NCI-H146 treated with DMSO at 0.1 percent for 48 hours (cell line): Measurements from ENCODE around the gene CENATAC.
"Not testable (repeated sequence)": the region's sequence is repeated elsewhere in the genome, so short reads cannot be mapped to it uniquely, and the experiment has no call there.

Source experiments
- DNase-seq: peaks from one replicate; lab custom pipeline; 2025; ENCODE audit not compliant: unreplicated experiment; lab: John Stamatoyannopoulos, UW

The CENATAC gene

DNA sequence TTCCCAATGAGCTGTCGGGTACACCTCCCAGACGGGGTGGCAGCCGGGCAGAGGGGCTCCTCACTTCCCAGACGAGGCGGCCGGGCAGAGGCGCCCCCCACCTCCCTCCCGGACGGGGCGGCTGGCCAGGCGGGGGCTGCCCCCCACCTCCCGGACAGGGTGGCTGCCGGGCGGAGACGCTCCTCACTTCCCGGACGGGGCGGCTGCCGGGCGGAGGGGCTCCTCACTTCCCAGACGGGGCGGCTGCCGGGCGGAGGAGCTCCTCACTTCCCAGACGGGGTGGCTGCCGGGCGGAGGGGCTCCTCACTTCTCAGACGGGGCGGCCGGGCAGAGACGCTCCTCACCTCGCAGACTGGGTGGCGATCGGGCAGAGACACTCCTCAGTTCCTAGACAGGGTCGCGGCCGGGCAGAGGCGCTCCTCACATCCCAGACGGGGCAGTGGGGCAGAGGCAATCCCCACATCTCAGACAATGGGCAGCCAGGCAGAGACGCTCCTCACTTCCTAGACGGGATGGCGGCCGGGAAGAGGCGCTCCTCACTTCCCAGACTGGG is 6.4 kb upstream of the CENATAC start:
- DNase-seq = not testable (repeated sequence)

DNA sequence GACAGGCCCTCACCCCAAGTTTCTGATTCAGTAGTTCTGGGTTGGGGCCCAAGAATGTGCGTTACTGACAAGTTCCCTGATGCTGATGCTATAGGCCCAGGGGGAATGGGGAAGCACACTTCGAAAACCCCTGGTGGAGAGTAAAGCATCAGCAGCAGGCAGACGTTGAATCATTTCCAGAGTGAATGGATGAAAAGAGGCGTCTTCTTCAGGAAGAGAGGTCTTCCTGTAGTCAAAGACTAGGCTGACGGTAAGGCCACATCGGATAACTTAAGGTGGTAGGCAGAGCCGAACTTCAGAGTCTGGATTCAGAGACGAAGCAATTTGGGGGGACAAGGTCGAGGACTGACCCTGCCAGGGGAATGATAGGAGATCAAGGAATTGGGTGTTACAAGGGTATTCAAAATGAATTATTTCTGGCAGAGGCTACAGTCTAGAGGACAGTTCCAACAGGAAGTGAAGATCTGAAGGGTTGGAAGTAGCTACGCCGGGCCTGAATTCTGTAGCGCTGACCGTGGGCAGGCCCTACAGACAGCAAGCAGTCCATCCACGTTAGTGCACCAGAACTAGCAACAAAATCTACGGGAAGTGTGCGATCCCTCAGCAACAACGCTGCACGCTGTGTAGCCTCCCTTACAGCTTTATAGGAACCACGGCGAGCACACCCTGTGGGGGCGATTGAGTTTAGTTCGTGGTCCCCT is 862 bp upstream of the CENATAC start:
- peak; percentile 35 for DNase-seq

DNA sequence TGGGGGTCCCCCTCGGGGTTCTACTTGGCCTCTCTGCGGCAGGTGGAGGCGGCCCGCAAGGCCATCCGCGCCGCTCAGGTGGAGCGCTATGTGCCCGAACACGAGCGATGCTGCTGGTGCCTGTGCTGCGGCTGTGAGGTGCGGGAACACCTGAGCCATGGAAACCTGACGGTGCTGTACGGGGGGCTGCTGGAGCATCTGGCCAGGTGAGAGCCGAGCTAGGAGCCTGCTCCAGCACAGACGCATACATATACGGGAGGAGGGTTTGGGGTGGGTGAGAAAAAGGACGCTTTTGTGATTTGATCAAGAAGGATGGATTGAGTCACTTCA is 415 bp downstream of the CENATAC start:
- DNase-seq = peak; percentile 18

DNA sequence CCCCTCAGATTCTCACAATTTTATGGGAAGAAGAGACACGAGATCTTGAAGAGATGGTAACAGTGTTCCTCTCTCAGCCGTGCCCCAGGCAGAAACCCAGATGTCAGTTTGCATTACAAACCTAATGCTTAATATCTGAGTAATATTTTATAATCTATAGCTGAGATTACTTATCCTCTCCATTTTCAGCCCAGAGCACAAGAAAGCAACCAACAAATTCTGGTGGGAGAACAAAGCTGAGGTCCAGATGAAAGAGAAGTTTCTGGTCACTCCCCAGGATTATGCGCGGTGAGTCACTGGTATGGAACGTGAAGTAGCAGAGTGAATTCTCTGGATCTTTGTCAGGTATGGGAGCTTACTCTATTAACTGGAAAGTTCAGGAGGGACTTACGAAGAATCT is 884 bp downstream of the CENATAC start:
- no peak for DNase-seq

DNA sequence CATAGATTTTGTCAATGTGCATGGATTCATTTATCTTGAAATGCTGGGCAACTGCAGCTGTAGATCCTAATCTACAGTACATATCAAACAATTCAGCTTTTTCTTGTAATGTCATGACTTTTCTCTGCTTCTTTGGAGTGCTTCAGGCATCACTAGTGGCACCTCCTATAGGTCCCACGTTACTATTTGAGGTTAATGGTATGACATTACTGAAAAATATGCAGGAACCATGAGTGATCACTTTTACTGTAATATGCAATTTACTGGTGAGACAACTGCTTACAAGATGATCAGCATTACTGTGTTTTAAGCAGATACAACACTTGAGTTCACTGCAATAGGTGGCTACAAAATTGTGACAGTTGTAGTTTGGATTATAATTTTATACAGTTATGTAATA is 3.0 kb downstream of the CENATAC start:
- DNase-seq = no peak

DNA sequence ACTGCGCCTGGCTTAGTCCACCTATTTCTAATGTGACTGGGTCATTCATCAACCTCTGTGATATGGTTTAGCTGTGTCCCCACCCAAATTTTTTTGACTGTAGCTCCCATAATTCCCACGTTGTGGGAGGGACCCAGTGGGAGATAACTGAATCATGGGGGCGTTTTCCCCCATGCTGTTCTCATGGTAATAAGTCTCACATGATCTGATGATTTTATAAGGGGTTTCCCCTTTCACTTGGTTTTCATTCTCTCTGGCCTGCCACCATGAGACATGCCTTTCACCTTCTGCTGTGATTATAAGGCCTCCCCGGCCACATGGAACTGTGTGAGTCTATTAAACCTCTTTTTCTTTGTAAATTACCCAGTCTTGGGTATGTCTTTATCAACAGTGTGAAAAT is 8.7 kb downstream of the CENATAC start:
- DNase-seq = no peak

DNA sequence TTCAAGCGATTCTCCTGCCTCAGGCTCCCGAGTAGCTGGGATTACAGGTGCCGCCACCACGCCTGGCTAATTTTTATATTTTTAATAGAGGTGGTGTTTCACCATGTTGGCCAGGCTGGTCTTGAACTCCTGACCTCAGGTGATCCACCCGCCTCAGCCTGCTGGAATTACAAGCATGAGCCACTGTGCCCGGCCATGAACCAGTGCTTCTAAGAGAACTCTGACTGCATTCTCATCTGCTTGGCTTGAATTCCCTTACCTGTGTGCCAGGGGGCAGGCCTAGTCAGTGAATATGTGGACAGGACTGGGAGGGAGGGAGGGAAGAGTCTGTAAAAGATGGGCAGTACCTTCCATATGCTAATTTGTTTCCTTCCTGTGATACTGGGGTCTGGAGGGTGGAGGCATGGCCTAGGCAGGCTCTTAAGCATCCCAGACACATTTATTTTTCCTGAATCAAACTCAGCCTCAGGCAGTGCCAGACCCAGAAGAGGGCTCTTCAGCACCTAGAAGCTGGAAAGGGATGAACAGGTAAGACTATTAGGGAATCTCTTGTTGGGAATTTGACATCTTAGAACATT is 13.6 kb downstream of the CENATAC start:
- no peak for DNase-seq

DNA sequence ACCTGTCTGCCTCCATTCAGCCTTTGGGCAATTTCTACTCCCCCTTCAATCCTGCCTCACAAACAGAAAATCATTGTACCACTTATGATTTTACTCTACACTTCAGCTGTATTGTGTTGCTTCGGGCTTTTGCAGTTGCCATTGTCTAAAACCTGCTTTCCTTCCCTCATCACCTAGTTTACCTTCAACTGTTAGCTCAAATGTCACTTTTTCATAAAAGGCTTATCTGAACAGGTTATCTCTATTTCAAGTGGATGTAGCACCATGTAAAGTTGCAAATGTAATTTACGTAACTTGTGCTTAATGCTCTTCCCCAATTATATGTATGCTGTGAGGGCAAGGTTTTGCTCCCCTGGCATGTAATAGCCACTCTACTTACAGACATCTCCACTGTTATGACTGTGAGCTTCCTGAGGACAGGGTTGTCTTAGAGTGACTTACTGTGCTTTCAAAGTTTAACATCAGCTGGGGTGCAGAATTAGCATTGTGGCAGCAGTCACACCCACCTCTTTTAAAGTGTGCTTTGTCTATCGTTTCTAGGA is 14.8 kb downstream of the CENATAC start:
- DNase-seq = no peak

DNA sequence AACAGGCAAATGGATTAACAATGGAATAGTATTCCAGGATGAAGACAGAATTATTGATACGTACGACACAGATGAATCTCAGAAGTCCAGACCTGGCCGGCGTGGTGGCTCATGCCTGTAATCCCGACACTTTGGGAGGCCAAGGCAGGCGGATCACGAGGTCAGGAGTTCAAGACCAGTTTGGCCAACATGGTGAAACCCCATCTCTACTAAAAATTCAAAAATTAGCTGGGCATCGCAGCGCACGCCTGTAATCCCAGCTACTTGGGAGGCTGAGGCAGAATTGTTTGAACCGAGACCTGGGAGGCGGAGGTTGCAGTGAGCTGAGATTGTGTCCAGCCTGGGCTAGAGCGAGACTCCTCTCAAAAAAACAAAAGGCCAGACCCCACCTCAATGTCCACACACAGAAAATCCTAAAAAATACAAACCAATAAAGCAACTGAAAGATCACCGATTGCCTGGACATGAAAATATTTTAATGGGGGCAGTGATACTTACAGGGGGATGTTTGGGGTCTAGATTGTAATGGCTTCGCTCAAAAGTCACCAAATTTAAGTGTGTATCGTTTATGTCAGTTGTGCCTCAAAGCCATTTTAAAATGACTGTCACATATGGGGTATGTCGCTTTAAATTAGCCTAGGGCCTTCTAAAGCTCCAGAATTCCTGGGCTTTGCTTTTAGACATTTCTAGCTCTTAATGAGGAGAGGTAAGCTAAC is 16.4 kb downstream of the CENATAC start:
- DNase-seq = no peak

DNA sequence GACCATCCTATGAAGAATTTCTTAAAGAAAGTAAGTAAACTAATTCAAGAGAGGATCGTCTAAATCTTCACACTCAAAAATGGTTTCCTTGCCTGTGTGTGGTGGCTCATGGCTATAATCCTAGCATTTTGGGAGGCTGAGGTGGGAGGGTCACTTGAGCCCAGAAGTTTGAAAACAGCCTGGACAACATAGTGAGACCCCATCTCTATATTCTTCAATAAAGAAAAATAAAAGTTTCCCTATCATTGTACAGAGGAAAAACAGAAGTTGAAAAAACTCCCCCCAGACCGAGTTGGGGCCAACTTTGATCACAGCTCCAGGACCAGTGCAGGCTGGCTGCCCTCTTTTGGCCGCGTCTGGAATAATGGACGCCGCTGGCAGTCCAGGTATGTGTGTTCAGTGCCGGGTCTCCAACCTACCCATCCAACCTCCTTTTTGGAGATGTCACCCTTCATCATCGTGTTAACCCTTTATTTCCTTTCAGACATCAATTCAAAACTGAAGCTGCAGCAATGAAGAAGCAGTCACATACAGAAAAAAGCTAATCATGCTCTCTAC is 17.2 kb downstream of the CENATAC start:
- DNase-seq = no peak

DNA sequence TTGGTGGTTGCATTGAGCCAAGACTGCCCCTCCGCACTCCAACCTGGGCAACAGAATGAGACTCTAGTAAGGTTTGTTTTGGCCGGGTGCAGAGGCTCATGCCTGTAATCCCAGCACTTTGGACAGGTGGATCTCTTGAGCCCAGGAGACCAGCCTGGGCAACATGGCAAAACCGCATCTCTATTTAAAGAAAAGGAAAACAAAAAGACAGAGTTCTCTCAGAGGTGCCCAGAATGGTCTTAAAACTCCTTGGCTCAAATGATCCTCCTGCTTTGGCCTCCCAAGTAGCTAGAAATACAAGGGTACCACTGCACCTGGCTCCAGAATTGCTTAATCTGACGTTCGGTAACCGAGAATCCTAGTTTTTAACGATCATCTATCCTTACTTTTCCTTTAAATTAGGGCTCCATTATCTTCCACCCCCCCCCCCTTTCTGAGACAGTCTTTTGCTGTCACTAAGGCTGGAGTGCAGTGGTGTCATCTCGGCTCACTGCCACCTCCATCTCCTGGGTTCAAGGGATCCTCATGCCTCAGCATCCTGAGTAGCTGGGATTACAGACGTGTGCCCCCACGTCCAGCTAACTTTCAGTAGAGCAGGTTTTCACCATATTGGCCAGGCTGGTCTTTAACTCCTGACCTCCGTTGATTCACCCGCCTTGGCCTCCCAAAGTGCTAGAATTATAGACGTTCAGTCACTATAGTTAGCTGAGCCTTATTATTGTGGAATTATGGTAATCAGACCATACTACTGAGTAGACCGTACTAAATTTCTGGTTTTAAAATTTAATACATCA is 18.5 kb downstream of the CENATAC start:
- DNase-seq = no peak

DNA sequence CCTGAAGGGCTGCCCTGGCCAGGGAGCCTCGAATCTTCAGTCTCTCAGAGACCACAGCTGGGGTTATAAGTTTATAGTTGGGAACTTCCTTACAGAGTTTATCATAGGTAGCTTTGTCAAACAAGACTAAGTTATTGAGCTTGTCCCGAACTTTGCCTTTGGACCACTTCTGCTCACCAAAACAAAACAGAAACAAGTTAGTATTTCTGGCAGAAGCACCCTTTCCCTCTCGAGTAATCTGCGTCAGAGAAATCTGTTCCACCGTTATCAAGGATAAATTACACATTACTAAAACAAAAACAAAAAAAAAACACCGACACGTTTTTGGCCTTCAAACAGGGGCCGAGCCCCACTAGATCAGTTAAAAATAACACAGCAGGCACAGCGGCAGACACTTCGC is 19.4 kb downstream of the CENATAC start:
- not testable (repeated sequence) for DNase-seq

DNA sequence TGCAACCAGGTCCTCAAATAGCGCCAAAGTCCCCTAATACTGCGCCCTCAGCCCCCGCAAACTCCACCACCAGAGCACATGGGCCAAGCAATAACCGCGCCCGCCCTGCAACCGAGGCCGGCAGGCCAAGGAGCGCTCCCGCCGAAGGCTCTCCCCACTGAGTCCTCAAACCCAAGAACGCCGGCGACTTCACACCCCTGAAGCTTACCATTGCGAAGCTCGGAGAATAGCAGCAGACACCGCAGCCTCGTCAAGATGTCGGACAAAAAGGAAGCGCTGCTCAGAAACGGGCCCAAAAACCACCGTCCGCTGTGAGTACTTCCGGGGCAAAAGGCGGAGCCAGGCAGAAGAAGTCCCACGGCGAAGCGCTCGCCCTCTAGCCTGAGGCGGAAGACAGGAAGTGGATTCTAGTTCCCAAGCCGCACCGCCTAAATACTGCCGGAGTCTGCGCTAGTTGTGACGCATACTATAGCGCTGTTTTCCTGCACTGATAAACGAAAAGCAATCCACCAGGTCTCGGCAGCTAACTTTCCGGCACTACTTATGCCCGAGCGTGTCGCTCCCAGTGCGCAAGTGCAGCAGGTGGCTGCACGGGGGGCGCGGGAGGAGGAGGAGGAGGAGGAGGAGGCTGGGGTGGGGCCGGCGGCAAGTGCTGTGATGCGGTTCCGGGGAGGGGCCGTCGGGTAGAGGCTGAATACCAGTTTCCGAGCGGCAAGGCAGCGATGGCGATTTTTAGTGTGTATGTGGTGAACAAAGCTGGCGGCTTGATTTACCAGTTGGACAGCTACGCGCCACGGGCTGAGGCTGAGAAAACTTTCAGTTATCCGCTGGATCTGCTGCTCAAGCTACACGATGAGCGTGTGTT is 20.4 kb downstream of the CENATAC start, which contains the start of the genes RPS25 and TRAPPC4:
TSS of gene RPS25 (minus strand) at position 270 of the 865 bp plus-strand sequence. CDS start at position 211, 59 bp downstream.
TSS of gene TRAPPC4 (plus strand) at position 693 of the 865 bp plus-strand sequence. CDS start at position 723, 30 bp downstream.
- DNase-seq = peak; percentile 90

DNA sequence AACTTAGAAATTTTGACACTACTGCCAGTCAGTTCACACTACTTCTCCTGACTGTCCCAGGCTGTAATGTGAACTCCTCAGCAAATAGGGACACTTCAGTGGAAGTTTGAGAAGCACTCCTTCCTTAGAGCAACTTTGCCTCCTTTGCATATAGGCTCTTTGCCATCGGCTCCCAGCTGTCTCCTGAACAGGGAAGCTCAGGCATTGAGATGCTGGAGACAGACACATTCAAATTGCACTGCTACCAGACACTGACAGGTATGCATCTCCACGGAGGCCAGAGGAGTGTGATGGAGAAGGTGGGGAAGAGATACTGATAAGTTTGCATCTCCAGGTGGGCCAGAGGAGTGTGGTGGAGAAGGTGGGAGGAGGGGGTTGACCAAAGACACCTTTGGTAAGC is 22.1 kb downstream of the CENATAC start:
- no peak for DNase-seq

DNA sequence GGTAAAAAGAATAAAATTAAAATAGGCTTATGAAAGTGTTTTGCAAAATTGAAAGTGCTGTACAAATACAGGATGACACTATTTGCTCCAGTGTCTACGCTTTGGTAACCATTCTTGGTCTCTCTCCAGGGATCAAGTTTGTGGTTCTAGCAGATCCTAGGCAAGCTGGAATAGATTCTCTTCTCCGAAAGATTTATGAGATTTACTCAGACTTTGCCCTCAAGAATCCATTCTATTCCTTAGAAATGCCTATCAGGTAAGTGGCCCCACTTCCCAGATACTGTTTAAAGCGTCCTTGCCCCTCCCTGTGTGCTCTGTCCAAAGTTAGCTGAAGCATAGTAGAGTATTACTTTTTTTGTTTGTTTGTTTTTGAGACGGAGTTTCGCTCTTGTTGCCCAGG is 23.7 kb downstream of the CENATAC start:
- no peak for DNase-seq

DNA sequence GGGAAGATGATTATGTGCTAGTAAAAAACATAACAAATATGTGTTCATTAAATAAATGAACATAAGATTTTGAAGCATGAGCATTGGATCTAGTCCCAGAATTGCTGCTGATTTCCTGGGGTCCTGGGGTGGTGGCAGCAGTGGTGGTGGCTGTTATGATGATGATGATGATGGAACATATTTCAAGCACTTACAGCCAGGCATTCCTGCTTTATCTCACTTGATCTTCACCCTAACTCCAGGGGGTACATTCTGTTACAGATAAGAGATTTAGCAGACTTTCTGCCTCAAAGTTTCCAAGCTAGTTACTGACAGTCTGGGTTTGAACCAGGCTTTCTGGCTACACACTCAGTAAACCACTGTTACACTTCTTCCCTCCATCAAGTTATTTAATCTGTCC is 25.8 kb downstream of the CENATAC start:
- DNase-seq = no peak

DNA sequence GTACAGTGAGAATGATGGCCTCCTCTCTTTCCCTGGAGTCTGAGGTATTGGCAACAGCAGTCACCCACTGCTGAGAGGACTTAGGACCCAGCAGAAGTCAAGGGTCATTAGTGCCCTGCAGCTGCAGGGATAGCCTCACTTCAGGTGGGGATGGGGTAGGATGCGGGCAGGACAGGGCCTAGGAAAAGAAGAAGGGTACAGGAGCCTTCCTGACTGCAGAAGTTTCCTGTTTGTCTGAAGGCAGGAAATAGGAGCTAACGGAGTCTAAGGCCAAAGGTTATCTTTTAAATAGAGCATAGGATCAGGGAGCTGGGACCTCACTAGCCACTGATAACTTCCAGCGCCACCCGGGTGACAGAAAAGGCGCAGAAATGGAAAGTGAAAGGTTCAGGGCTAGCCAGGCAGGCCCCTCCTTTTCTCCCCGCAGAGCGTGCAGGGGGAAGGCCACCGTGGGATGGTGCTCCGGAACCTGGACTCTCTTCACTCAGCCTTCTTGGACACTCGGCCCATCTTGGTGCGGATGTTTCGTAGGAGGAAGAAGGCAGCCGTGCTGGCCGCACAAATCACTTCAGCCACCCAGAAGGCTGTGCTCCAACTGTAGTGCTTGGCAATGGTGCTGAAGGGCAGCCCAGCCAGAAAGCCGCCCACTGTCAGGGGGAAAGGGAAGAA is 26.6 kb downstream of the CENATAC start:
- no peak for DNase-seq

DNA sequence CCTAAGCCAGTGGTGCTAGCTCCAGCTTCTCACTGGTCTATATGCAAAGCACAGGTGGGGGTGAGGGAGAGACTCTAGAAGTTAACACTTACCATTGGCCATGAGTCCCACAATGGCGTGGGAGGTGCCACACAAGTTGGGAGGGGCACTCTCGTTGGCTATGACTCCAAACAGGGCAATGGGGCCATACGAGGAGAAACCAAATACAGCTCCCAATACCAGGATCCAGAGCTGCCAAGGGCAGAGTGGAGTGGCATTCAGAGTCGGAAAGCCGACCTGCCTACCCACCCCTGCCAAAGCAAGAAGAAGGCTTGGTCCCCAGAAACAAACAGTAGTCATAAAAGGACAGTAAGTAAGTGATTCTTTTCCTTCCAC is 27.1 kb downstream of the CENATAC start:
- DNase-seq = no peak

DNA sequence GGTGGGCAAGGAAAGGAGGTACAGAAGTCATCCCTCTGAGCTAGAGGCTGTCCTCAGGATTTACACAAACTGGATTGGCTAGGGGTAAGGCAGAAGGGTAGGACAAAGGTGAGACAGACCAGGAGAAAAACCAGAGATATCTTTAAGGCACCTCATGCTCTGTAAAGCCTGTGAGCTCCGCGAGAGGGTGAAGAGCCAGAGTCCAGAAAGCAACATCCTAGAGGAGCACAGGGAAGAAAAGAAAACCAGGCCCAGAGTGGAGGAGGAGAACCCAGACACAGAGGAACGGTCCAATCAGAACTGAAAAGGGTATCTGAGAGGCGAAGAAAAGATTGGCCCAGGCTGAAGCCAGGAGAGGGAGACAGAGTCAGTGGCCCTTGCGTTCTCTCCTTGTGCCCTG is 27.6 kb downstream of the CENATAC start:
- no peak for DNase-seq
